ENCODE results near the gene FHAD1.

The FHAD1 gene

DNA sequence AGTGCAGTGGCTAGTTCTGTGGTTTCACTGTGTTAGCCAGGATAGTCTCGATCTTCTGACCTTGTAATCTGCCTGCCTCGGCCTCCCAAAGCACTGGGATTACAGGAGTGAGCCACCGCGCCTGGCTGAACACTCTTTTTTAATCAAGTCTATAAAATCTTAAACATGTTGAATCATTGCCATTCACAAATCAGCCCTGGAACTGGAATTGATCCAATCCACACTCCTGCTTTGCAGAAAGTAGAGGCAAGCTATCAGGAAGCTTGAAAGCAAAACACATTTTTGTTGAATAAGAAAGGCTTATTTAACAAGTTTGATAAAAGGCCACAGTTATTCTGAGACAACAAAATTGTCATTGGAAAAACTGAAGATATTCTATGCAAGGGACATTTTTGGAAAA lies 144.3 kb downstream of the FHAD1 start:
- H3K4me1 ChIP-seq (ENCODE audit: insufficient read depth, low read length, severe bottlenecking), result no peaks in the 10 kb centered on the region
- no peak overlapping the region for H3K27ac ChIP-seq (ENCODE audit: low read depth, low read length, poor library complexity, severe bottlenecking)
- H3K9ac ChIP-seq (ENCODE audit: low read length), result no peak overlapping the region
- no peaks in the 10 kb centered on the region for H3K36me3 ChIP-seq (ENCODE audit: insufficient read depth, low read length)
- no peak for TF ChIP-seq EZH2 (IDR thresholded peaks at IDR 0.05; ENCODE audit: borderline replicate concordance, low read length)
- no peaks in the 10 kb centered on the region for H4K20me1 ChIP-seq (ENCODE audit: insufficient read depth, low read length)
- H3K27me3 ChIP-seq (ENCODE audit: insufficient read depth, low read length), result no peaks in the 10 kb centered on the region; the same call in 1 of the 2 replicates
- no peaks in the 10 kb centered on the region for H3K9me2 ChIP-seq (ENCODE audit: low read depth, low read length)
- no peak overlapping the region for H2AFZ ChIP-seq (ENCODE audit: low read length)
- no peak overlapping the region for H3K4me2 ChIP-seq (ENCODE audit: low read length)
- H3F3A ChIP-seq (ENCODE audit: insufficient read depth, low read length), result no peaks in the 10 kb centered on the region
- no peaks in the 10 kb centered on the region for H3K9me3 ChIP-seq (ENCODE audit: low read length)
- H3K4me3 ChIP-seq (ENCODE audit: low read depth, low read length, poor library complexity, severe bottlenecking), result no peak overlapping the region
- no peaks in the 10 kb centered on the region for H3K79me2 ChIP-seq (ENCODE audit: insufficient read depth, low read length)

DNA sequence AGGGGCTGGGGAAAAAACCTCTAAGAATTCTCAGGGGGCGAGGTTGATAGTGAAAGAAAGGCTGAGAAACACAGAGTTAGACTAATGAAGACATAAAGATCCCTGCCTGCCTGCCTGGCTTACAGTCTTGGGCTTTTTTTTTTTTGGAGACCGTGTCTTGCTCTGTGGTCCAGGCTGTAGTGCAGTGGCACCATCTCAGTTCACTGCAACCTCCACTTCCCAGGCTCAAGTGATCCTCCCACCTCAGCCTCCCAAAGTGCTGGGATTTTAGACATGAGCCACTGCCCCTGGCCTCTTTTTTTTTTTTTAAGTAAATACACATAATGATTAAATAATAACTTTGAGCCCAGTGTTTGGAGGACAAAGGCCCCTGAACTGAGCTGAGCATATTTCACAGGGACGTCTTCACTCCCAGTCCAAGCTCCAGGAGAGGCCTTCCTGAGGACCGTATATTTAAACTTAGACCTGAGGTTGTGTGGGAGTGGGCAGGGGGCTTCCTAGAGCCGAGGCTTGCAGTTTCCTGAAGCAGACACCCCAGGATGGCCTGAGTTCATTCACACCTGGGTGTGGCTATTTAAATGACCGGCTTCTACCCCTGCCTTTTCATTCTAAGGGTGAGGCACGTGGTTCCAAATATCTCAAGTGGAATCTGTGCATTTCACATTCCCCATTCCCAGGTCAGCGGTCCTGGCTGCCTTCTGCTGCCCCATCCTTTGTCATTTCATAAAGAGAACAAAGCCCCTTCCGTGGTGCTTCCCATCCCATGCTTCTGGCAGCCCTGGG lies 146.6 kb downstream of the FHAD1 start:
- H3F3A ChIP-seq (ENCODE audit: insufficient read depth, low read length), result no peaks in the 10 kb centered on the region
- H3K9ac ChIP-seq (ENCODE audit: low read length), result no peak overlapping the region
- H4K20me1 ChIP-seq (ENCODE audit: insufficient read depth, low read length), result no peaks in the 10 kb centered on the region
- no peaks in the 10 kb centered on the region for H3K9me2 ChIP-seq (ENCODE audit: low read depth, low read length)
- H2AFZ ChIP-seq (ENCODE audit: low read length), result no peak overlapping the region
- H3K79me2 ChIP-seq (ENCODE audit: insufficient read depth, low read length), result no peaks in the 10 kb centered on the region
- H3K4me2 ChIP-seq (ENCODE audit: low read length), result no peak overlapping the region
- no peaks in the 10 kb centered on the region for H3K36me3 ChIP-seq (ENCODE audit: insufficient read depth, low read length)
- TF ChIP-seq, protein P1, sequence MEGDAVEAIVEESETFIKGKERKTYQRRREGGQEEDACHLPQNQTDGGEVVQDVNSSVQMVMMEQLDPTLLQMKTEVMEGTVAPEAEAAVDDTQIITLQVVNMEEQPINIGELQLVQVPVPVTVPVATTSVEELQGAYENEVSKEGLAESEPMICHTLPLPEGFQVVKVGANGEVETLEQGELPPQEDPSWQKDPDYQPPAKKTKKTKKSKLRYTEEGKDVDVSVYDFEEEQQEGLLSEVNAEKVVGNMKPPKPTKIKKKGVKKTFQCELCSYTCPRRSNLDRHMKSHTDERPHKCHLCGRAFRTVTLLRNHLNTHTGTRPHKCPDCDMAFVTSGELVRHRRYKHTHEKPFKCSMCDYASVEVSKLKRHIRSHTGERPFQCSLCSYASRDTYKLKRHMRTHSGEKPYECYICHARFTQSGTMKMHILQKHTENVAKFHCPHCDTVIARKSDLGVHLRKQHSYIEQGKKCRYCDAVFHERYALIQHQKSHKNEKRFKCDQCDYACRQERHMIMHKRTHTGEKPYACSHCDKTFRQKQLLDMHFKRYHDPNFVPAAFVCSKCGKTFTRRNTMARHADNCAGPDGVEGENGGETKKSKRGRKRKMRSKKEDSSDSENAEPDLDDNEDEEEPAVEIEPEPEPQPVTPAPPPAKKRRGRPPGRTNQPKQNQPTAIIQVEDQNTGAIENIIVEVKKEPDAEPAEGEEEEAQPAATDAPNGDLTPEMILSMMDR (IDR thresholded peaks at IDR 0.05; ENCODE audit: low read length), result no peak
- TF ChIP-seq EZH2 (IDR thresholded peaks at IDR 0.05; ENCODE audit: borderline replicate concordance, low read length), result no peak
- H3K4me3 ChIP-seq (ENCODE audit: low read depth, low read length, poor library complexity, severe bottlenecking), result no peak overlapping the region
- no peak overlapping the region for H3K27ac ChIP-seq (ENCODE audit: low read depth, low read length, poor library complexity, severe bottlenecking)
- no peaks in the 10 kb centered on the region; the same call in 1 of the 2 replicates for H3K27me3 ChIP-seq (ENCODE audit: insufficient read depth, low read length)
- no peaks in the 10 kb centered on the region for H3K4me1 ChIP-seq (ENCODE audit: insufficient read depth, low read length, severe bottlenecking)
- no peaks in the 10 kb centered on the region for H3K9me3 ChIP-seq (ENCODE audit: low read length)

DNA sequence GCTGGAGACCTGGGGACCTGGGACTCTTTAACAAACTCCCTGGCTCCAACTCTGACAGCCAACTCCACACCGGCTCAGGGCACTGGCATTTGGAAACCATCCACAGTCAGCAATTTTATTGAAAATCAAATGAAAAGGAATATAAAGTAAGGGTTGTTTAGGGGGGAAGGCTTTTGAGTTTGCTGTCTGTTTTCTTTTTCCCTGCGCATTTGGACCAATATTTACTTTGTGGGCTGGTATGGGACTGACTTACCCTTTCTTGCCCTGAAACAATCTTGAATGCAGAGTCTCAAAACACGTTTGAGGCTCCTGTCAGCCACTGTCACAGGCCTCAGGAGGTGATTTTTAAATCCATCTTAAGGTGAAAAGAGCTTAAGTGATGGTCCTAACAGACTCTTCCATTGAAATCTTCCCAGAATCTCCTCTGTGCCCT lies 147.3 kb downstream of the FHAD1 start:
- Histone ChIP-seq H3F3A (ENCODE audit: insufficient read depth, low read length) (no peaks in the 10 kb centered on the region), H3K4me1 (ENCODE audit: insufficient read depth, low read length, severe bottlenecking) (no peaks in the 10 kb centered on the region), H3K36me3 (ENCODE audit: insufficient read depth, low read length) (no peaks in the 10 kb centered on the region), H3K9ac (ENCODE audit: low read length) (no peak overlapping the region), H3K27ac (ENCODE audit: low read depth, low read length, poor library complexity, severe bottlenecking) (no peak overlapping the region), H3K27me3 (ENCODE audit: insufficient read depth, low read length) (no peaks in the 10 kb centered on the region; the same call in 1 of the 2 replicates), H3K4me2 (ENCODE audit: low read length) (no peak overlapping the region), H3K9me2 (ENCODE audit: low read depth, low read length) (no peaks in the 10 kb centered on the region), H3K9me3 (ENCODE audit: low read length) (no peaks in the 10 kb centered on the region), H3K4me3 (ENCODE audit: low read depth, low read length, poor library complexity, severe bottlenecking) (no peak overlapping the region), H3K79me2 (ENCODE audit: insufficient read depth, low read length) (no peaks in the 10 kb centered on the region), H2AFZ (ENCODE audit: low read length) (no peak overlapping the region), H4K20me1 (ENCODE audit: insufficient read depth, low read length) (no peaks in the 10 kb centered on the region)
- no peak for TF ChIP-seq EZH2 (IDR thresholded peaks at IDR 0.05; ENCODE audit: borderline replicate concordance, low read length)
- TF ChIP-seq, protein P1 (IDR thresholded peaks at IDR 0.05; ENCODE audit: low read length), result no peak

Data from OCI-LY1 (cell line).